ACC112 (cell line): ENCODE results near the gene NMT2.

Experiments
- H2AFZ ChIP-seq: fragments of 200-600 bp; sonication (generic); one replicate; pipeline ENCODE4 v1.6.0; 2017; ENCODE audit warnings: antibody characterized with exemption, low read length; ENCODE audit not compliant: unreplicated experiment
- H3K27ac ChIP-seq: fragments of 200-600 bp; sonication (generic); 2 replicates; pipeline ENCODE4 v1.5.1; 2014; ENCODE audit warnings: low read depth, mild to moderate bottlenecking, antibody characterized with exemption, low read length, moderate library complexity
- H3K27me3 ChIP-seq: fragments of 200-600 bp; sonication (generic); 2 replicates; pipeline ENCODE4 v1.6.1; 2014; ENCODE audit warnings: mild to moderate bottlenecking, antibody characterized with exemption, low read length, moderate library complexity, mixed read lengths; ENCODE audit not compliant: insufficient read depth
- H3K36me3 ChIP-seq: fragments of 200-600 bp; sonication (generic); 2 replicates; pipeline ENCODE4 v1.6.1; 2016; ENCODE audit warnings: mild to moderate bottlenecking, antibody characterized with exemption, low read length, moderate library complexity, mixed read lengths; ENCODE audit not compliant: insufficient read depth
- H3K4me1 ChIP-seq: fragments of 200-600 bp; sonication (generic); one replicate; pipeline ENCODE4 v1.6.1; 2016; ENCODE audit warnings: low read length, mixed read lengths; ENCODE audit not compliant: insufficient read depth, unreplicated experiment, control insufficient read depth
- H3K4me3 ChIP-seq: fragments of 200-600 bp; sonication (generic); 2 replicates; pipeline ENCODE4 v1.5.1; 2014; ENCODE audit warnings: mild to moderate bottlenecking, low read depth, low read length
- H3K79me2 ChIP-seq: fragments of 200-600 bp; sonication (generic); one replicate; pipeline ENCODE4 v1.6.0; 2016; ENCODE audit warnings: low read length; ENCODE audit not compliant: control insufficient read depth, unreplicated experiment, insufficient read depth

The NMT2 gene

DNA sequence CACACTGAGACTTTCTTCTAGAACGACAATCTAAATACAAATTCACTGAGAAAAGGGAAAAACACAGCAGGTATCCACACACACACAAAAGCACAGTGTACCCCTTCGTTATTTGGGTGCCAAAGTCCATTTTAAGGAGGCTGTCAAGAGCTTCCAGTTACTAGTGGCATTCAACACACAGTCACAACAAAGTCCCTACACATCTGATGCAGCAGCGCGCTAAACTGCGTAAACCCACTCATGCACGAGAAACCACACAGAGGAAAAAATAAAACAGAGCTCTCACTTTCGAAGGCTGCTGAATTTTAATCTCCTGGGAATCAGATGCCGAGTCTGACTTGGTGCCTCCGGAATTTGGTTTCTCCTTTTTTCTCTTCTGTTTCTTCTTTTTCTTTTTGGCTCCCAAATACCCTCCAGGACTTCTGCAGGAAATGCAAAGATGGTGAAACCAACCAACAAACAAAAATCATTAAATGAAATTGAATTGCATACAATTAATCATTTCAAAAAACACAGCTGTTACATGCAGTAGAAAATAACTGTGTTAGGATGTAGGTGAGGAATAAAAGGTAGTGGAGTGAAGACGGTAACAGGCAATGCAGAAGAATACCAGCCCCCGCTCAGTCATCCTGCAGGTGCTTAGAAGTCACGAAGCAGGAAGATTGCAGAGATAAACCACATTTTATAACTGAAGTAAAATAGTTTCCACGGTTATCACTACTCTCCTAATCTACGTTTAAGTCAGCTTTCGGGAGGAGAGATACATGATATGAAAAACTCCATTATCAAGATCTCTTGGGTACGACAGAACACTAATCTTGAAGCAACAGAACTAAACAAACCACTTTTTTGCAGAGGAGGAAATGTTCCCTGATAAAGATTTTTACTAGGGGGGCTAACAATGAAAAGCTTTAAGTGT is 27.1 kb downstream of the NMT2 start:
- Histone ChIP-seq H3K27ac (no peak overlapping the region), H3K4me3 (no peak overlapping the region), H3K27me3 (no peaks in the 10 kb centered on the region), H2AFZ (no peak overlapping the region), H3K79me2 (peaks cover 48% of the 10 kb centered on the region), H3K4me1 (peaks cover 48% of the 10 kb centered on the region), H3K36me3 (0 out of 2 replicates have a peak, but pooled peaks cover 8% of the 10 kb centered on the region)

DNA sequence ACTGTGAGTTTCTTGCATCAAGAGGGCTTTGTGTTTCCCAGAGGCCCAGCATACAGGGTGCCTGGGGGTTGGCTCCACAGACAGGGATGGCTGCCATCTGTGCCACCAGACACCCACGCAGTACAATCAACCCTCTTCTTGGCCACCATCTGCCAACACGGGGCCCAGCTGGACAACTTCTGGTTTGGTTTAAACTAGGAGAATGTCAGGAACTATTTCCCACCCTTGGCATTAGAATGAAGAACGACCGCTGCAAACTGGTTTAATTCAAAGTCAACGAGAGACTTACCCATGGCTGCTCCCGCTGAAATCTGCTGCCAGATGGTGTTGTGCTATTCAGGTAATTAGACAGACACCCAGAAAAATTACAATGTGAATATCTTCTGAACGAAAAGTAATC is 27.8 kb downstream of the NMT2 start:
- 0 out of 2 replicates have a peak, but pooled peaks cover 8% of the 10 kb centered on the region for H3K36me3 ChIP-seq
- H3K27me3 ChIP-seq, result no peaks in the 10 kb centered on the region
- peaks cover 43% of the 10 kb centered on the region for H3K4me1 ChIP-seq
- peaks cover 41% of the 10 kb centered on the region for H3K79me2 ChIP-seq
- no peak overlapping the region for H3K4me3 ChIP-seq
- H3K27ac ChIP-seq, result no peak overlapping the region
- H2AFZ ChIP-seq, result no peak overlapping the region

DNA sequence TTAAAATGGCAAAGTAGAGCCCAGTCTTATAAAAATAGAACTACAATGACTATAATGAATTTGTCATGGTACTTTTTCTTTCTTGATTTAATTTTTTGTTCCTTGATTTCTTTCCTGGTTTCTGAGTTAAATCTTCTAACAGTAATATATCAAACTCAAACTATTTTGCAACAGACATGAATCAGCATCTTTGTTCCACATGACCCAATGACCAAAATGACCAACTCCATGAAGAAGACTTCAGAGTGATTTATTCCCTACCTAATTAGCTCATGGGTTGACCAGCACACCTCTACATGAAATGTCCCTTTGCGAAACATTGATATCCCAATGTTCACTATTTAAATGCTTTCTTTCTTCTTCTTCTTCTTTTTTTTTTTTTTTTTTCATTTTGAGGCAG is 30.9 kb downstream of the NMT2 start:
- H3K4me1 ChIP-seq, result peaks cover 25% of the 10 kb centered on the region
- H2AFZ ChIP-seq, result no peak overlapping the region
- H3K27me3 ChIP-seq, result no peaks in the 10 kb centered on the region
- H3K27ac ChIP-seq, result peak overlapping the region; percentile 43
- peaks cover 17% of the 10 kb centered on the region for H3K79me2 ChIP-seq
- H3K36me3 ChIP-seq, result peaks cover 32% of the 10 kb centered on the region
- no peak overlapping the region for H3K4me3 ChIP-seq

DNA sequence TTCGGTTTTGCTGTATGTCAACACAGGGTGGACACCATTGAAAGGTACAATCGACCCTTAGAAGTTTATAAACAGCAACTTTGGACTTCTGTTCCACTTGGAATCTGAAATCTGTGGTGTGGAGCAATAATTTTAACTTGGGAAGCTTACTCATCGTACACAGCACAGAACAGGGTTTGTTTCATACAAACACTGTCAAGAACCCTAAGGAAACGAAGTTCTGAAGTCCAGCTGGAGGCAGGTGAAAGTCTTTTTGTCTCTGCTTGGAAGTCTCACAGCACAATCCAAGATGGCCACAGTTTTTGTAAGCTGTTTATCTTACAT is 31.5 kb downstream of the NMT2 start:
- Histone ChIP-seq H3K4me3 (no peak overlapping the region), H3K4me1 (peaks cover 25% of the 10 kb centered on the region), H2AFZ (no peak overlapping the region), H3K27me3 (no peaks in the 10 kb centered on the region), H3K27ac (peak overlapping the region; percentile 43; the same call in 1 of the 2 replicates), H3K36me3 (peaks cover 33% of the 10 kb centered on the region), H3K79me2 (peaks cover 11% of the 10 kb centered on the region)

DNA sequence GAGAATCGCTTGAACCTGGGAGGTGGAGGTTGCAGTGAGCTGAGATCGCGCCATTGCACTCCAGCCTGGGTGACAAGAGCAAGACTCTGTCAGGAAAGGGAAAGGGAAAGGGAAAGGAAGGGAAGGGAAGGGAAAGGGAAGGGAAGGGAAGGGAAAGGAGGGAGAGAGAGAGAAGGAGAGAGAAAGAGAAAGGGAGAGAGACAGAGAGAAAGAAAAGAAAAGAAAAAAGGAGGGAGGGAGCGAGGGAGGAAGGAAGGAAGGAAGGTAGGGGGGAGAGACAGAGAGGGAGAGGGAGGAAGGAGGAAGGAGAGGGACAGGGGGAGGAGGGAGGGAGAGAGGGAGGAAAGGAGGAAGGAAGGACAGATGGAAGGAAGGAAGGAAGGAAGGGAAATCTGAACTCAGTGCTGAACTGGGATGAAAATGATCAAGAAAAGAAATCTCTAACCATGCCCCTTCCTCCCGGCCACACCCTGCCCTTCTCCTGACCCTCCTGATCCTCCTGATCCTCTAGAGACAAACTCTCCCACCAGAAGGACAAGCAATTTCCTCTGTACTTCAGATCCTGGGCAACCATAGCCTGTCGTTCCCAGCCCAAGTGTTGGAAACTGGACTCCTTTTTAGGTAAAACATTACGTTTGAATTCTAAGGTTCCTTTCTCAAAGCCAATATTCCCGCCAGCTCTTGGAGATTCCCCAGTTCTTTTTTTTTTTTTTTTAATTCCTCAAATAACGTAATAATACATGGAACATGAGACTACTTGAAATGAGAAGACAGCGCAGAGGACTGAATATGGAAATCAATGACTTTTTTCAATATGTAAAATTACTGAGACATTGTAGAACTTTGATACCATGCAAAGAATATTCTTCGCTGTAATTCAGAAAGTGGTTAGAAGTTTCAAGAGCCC is 32.1 kb downstream of the NMT2 start:
- Histone ChIP-seq H3K27me3 (no peaks in the 10 kb centered on the region), H3K79me2 (peaks cover 6% of the 10 kb centered on the region), H3K27ac (peak overlapping the region; percentile 43; the same call in 1 of the 2 replicates), H2AFZ (no peak overlapping the region), H3K36me3 (peaks cover 34% of the 10 kb centered on the region), H3K4me3 (no peak overlapping the region), H3K4me1 (peaks cover 22% of the 10 kb centered on the region)

DNA sequence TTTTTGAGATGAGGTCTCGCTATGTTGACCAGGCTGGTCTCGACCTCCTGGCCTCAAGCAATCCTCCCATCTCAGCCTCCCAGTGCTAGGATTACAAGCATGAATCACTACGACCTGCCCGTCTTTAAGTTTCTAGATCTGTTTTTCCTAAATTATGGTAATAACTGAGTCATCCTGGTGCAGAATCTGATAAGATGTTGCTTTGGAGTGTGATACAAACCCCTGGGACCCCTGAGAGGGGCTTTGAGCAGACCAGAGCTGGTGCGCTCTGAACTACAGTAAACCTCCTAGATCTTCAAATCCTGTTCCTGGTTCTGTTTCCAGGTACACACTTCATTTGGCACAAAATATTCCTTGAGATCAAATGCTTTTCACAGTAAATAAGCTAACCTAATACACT is 37.2 kb downstream of the NMT2 start:
- no peak overlapping the region for H3K27ac ChIP-seq
- H3K36me3 ChIP-seq, result peaks cover 47% of the 10 kb centered on the region
- H3K27me3 ChIP-seq, result no peaks in the 10 kb centered on the region
- H3K4me1 ChIP-seq, result no peaks in the 10 kb centered on the region
- H3K79me2 ChIP-seq, result no peaks in the 10 kb centered on the region
- H3K4me3 ChIP-seq, result no peak overlapping the region
- no peak overlapping the region for H2AFZ ChIP-seq

DNA sequence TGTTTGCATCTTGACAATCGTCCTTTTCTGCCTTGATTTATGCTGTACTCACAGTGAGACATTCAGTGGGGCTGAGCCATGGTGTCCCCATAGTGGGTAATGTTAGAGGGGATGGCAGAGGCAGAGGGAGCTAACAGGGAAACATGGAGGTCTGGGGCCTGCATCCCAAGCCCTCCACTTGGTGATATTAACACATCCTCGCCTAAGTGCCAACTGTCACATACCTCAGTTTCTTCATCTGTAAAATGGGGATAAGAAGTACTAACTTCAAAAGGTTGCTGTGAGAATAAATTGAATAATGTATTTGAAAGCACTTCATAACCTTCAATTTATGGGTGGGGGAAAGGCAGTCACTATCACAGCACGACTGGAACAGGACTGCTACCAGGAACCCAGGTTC is 43.6 kb downstream of the NMT2 start:
- H3K4me1 ChIP-seq, result peaks cover 35% of the 10 kb centered on the region
- H3K27me3 ChIP-seq, result no peaks in the 10 kb centered on the region
- H2AFZ ChIP-seq, result no peak overlapping the region
- H3K79me2 ChIP-seq, result no peaks in the 10 kb centered on the region
- H3K36me3 ChIP-seq, result peaks cover 15% of the 10 kb centered on the region
- no peak overlapping the region for H3K4me3 ChIP-seq
- H3K27ac ChIP-seq, result no peak overlapping the region

DNA sequence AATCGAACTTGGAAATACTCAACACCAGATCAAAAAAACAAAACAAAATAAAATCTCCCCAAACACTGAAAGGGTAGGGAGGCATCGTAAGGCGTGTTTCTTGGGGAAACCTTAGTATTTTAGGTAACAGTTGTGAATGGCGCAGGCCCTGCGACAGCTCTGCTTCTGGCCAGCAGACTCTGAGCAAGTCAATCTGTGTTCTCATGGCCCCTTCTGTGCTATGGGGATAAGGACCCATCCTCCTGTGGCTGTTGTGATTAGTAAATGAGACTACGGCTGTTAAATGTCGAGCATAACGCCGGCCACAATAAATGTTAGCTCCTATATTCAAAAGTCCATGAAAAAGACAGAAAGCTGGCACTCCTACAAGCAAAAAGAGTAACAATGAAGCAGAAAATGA is 44.3 kb downstream of the NMT2 start:
- H3K27ac ChIP-seq, result peak overlapping the region; percentile 61
- peaks cover 35% of the 10 kb centered on the region for H3K4me1 ChIP-seq
- no peaks in the 10 kb centered on the region for H3K79me2 ChIP-seq
- peaks cover 19% of the 10 kb centered on the region for H3K36me3 ChIP-seq
- no peaks in the 10 kb centered on the region for H3K27me3 ChIP-seq
- H3K4me3 ChIP-seq, result no peak overlapping the region
- no peak overlapping the region for H2AFZ ChIP-seq

DNA sequence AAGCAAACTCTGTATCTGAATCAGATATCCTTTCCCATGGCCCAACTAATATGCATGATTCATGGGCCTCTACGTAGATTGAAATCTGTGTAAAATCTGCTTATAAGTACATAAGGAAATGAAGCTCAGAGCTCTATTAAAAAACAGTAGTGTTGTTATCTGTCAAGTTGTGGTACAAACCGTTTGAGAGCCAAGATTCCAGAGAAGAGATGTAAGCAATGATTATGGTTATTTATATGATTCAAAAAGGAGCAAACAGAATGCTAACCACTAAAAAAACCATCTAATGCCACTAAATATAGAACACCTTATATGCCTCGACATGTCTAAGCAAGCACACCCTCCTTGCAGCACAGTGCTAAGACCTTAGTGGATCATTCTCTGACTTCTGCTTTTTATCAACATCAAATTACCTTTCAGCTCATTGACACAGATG is 44.7 kb downstream of the NMT2 start:
- Histone ChIP-seq H2AFZ (no peak overlapping the region), H3K36me3 (peaks cover 20% of the 10 kb centered on the region), H3K79me2 (no peaks in the 10 kb centered on the region), H3K4me3 (no peak overlapping the region), H3K27me3 (no peaks in the 10 kb centered on the region), H3K4me1 (peaks cover 35% of the 10 kb centered on the region), H3K27ac (peak overlapping the region; percentile 61)

DNA sequence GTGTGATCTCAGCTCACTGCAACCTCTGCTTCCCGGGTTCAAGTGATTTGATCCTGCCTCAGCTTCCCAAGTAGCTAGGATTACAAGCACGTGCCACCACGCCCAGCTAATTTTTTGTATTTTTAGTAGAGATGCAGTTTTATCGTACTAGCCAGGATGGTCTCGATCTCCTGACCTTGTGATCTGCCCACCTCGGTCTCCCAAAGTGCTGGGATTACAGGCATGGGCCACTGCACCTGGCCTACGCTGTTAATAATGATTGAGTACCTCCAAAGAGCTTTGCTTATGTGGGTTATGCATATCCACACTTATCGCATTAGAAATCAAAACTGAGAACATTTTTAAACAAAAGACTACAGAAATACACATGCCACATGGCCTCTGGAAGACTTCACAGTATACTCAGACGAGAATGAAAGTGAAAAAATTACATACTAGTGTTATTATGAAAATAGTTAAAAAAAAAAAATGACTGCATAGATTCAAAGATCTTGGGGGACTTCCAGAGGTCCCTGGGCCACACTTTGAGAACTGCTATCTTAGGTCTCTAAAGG is 45.9 kb downstream of the NMT2 start:
- peaks cover 28% of the 10 kb centered on the region for H3K36me3 ChIP-seq
- no peak overlapping the region for H2AFZ ChIP-seq

More for the DNA sequence above, 45.9 kb downstream of the NMT2 start:
- H3K79me2 ChIP-seq, result no peaks in the 10 kb centered on the region
- peaks cover 35% of the 10 kb centered on the region for H3K4me1 ChIP-seq
- H3K27ac ChIP-seq, result peak overlapping the region; percentile 61
- no peak overlapping the region for H3K4me3 ChIP-seq
- no peaks in the 10 kb centered on the region for H3K27me3 ChIP-seq
